WTC11 (cell line): ENCODE measurements around the gene SURF1.

ENCODE experiments used
- ATF3 ChIP-seq: sonication (generic); formaldehyde crosslinking; conservative IDR thresholded peaks from 2 replicates; pipeline ENCODE4 v1.8.1; 2022; ENCODE audit warnings: mild to moderate bottlenecking, missing genetic modification reagents
- CREB1 ChIP-seq: sonication (generic); formaldehyde crosslinking; IDR thresholded peaks from 2 replicates; pipeline ENCODE4 v1.8.0; 2023; ENCODE audit warnings: mild to moderate bottlenecking, missing genetic modification reagents
- CREM ChIP-seq: sonication (generic); formaldehyde crosslinking; IDR thresholded peaks from 2 replicates; pipeline ENCODE4 v1.8.1; 2022; ENCODE audit warnings: mild to moderate bottlenecking, missing genetic modification reagents, moderate library complexity
- CTCF ChIP-seq: fragments of 200-600 bp; IDR thresholded peaks from 2 replicates; pipeline ENCODE4 v1.8.0; 2022; ENCODE audit warnings: antibody characterized with exemption
- TEAD1 ChIP-seq: sonication (generic); formaldehyde crosslinking; IDR thresholded peaks from 2 replicates; pipeline ENCODE4 v1.8.0; 2022; ENCODE audit warnings: mild to moderate bottlenecking, missing genetic modification reagents
- ZNF263 ChIP-seq: sonication (generic); formaldehyde crosslinking; IDR thresholded peaks from 2 replicates; pipeline ENCODE4 v1.8.1; 2022; ENCODE audit warnings: low read depth, mild to moderate bottlenecking, moderate library complexity, missing genetic modification reagents
- TF ChIP-seq, protein P1 (sequence below): fragments of 250-450 bp; sonication (Bioruptor Pico); IDR thresholded peaks from 2 replicates; pipeline ENCODE4 v1.8.0; 2021; ENCODE audit warnings: mild to moderate bottlenecking
- TF ChIP-seq, protein P2 (sequence below): sonication (generic); formaldehyde crosslinking; IDR thresholded peaks from 2 replicates; pipeline ENCODE4 v1.8.1; 2022; ENCODE audit warnings: low read depth, mild to moderate bottlenecking, moderate library complexity, missing genetic modification reagents, borderline replicate concordance
- TF ChIP-seq, protein P3 (sequence below): sonication (generic); formaldehyde crosslinking; IDR thresholded peaks from 2 replicates; pipeline ENCODE4 v1.8.0; 2022; ENCODE audit warnings: mild to moderate bottlenecking, missing genetic modification reagents

- TF ChIP-seq, protein P1, sequence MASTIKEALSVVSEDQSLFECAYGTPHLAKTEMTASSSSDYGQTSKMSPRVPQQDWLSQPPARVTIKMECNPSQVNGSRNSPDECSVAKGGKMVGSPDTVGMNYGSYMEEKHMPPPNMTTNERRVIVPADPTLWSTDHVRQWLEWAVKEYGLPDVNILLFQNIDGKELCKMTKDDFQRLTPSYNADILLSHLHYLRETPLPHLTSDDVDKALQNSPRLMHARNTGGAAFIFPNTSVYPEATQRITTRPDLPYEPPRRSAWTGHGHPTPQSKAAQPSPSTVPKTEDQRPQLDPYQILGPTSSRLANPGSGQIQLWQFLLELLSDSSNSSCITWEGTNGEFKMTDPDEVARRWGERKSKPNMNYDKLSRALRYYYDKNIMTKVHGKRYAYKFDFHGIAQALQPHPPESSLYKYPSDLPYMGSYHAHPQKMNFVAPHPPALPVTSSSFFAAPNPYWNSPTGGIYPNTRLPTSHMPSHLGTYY (CRISPR knock-in tag), result no peak
- TF ChIP-seq, protein P2, sequence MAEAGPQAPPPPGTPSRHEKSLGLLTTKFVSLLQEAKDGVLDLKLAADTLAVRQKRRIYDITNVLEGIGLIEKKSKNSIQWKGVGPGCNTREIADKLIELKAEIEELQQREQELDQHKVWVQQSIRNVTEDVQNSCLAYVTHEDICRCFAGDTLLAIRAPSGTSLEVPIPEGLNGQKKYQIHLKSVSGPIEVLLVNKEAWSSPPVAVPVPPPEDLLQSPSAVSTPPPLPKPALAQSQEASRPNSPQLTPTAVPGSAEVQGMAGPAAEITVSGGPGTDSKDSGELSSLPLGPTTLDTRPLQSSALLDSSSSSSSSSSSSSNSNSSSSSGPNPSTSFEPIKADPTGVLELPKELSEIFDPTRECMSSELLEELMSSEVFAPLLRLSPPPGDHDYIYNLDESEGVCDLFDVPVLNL, result no peak
- TF ChIP-seq CTCF (no peak), CREM (CRISPR knock-in tag) (no peak), ATF3 (CRISPR knock-in tag) (no peak), TEAD1 (CRISPR knock-in tag) (no peak), ZNF263 (CRISPR knock-in tag) (no peak), CREB1 (CRISPR knock-in tag) (no peak)
- TF ChIP-seq, protein P3, sequence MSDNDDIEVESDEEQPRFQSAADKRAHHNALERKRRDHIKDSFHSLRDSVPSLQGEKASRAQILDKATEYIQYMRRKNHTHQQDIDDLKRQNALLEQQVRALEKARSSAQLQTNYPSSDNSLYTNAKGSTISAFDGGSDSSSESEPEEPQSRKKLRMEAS (CRISPR knock-in tag), result no peak
Measured at GRCh38 chr9:133360400-133361393, 4.4 kb upstream of the SURF1 start.
